MCF 10A (cell line): ENCODE data around the gene CAMK1. TPM values are rescaled to one million over a fixed set of nuclear protein-coding genes. Genes with fewer than 3 reads are reported as not detected.

ENCODE experiments used
- BruUV-seq: library from RNA; stranded (reverse); fragments of 400-500 nt; replicated peaks from 2 replicates; lab custom pipeline; 2021; lab: Mats Ljungman, UMichigan
- CTCF ChIA-PET: fragments of 300-600 bp; sonication (Branson Sonifier 250); formaldehyde crosslinking; extraction: SDS; loops from one replicate; lab custom pipeline; 2021; ENCODE audit warnings: antibody characterized with exemption, inconsistent platforms; lab: Yijun Ruan, JAX
- POLR2A ChIA-PET: fragments of 300-600, 350-650 bp; sonication (Branson Sonifier 250); formaldehyde crosslinking; extraction: SDS; loops from one replicate; lab custom pipeline; 2020; ENCODE audit warnings: antibody characterized with exemption, inconsistent platforms; lab: Yijun Ruan, JAX
- DNase-seq: peaks from one replicate; pipeline ENCODE4 v3.0.0-alpha.2; 2018; ENCODE audit not compliant: unreplicated experiment
- H3K27ac Mint-ChIP-seq: one replicate; pipeline ENCODE4 v1.8.0; 2022; ENCODE audit warnings: mild to moderate bottlenecking, low read depth, mixed read lengths; ENCODE audit not compliant: unreplicated experiment
- H3K27me3 Mint-ChIP-seq: one replicate; pipeline ENCODE4 v1.8.0; 2022; ENCODE audit warnings: mixed read lengths; ENCODE audit not compliant: insufficient read depth, unreplicated experiment
- H3K36me3 Mint-ChIP-seq: one replicate; pipeline ENCODE4 v1.8.0; 2022; ENCODE audit warnings: mild to moderate bottlenecking, moderate library complexity, mixed read lengths; ENCODE audit not compliant: insufficient read depth, unreplicated experiment
- H3K4me1 Mint-ChIP-seq: one replicate; pipeline ENCODE4 v1.8.0; 2022; ENCODE audit warnings: mixed read lengths; ENCODE audit not compliant: insufficient read depth, unreplicated experiment
- H3K4me3 Mint-ChIP-seq: one replicate; pipeline ENCODE4 v1.8.0; 2022; ENCODE audit warnings: mild to moderate bottlenecking, moderate library complexity, mixed read lengths; ENCODE audit not compliant: unreplicated experiment
- H3K9me3 Mint-ChIP-seq: one replicate; pipeline ENCODE4 v1.8.0; 2022; ENCODE audit warnings: mixed read lengths; ENCODE audit not compliant: unreplicated experiment
- intact Hi-C: fragments of 100-400 bp; cut with micrococcal nuclease; formaldehyde crosslinking; loops from 2 replicates; pipeline ENCODE4 v1.14.1; 2022
- total RNA-seq: library from RNA; stranded (reverse); gene quantifications from 2 replicates; pipeline ENCODE4 v1.2.3, GENCODE V29; 2022
- TF ChIP-seq, protein P1 (sequence below): fragments of 200-600 bp; IDR thresholded peaks from one replicate; pipeline ENCODE4 v1.8.0; 2022; ENCODE audit warnings: antibody characterized with exemption, mild to moderate bottlenecking; ENCODE audit not compliant: unreplicated experiment

Gene CAMK1
- total RNA-seq, 1 experiment from 2014 or later: 8.3 TPM

DNA sequence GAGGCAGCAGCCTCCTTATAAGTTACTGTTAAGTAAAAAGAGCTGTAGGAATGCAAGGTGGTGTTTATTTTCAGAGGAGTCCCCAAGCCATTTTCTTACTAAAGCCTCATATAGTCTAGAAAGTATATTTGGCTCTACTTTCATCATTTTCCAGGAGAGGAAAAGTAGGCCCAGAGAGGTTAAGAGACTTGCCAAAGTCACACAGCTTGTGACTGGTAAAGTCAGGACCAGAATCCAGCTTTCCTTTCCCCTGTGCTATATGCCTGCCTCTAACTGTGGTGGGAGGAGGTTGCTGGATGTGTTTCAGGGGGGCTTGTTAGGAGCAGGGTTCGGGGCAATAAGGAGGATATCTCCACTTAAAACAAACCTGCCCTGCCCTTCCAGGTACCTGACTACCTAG is 27.2 kb downstream of the CAMK1 start:
- TF ChIP-seq, protein P1, sequence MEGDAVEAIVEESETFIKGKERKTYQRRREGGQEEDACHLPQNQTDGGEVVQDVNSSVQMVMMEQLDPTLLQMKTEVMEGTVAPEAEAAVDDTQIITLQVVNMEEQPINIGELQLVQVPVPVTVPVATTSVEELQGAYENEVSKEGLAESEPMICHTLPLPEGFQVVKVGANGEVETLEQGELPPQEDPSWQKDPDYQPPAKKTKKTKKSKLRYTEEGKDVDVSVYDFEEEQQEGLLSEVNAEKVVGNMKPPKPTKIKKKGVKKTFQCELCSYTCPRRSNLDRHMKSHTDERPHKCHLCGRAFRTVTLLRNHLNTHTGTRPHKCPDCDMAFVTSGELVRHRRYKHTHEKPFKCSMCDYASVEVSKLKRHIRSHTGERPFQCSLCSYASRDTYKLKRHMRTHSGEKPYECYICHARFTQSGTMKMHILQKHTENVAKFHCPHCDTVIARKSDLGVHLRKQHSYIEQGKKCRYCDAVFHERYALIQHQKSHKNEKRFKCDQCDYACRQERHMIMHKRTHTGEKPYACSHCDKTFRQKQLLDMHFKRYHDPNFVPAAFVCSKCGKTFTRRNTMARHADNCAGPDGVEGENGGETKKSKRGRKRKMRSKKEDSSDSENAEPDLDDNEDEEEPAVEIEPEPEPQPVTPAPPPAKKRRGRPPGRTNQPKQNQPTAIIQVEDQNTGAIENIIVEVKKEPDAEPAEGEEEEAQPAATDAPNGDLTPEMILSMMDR: no peak
- ChIA-PET CTCF (no interaction called here), POLR2A (no interaction called here)
- intact Hi-C loops: no loop called here
- peaks cover 71% of the 10 kb centered on the region for H3K36me3 Mint-ChIP-seq
- no peak overlapping the region for H3K4me3 Mint-ChIP-seq
- no peaks in the 10 kb centered on the region for H3K4me1 Mint-ChIP-seq
- no TSS peak for BruUV-seq
- H3K27ac Mint-ChIP-seq: no peak overlapping the region
- no peak for DNase-seq
- H3K27me3 Mint-ChIP-seq: no peaks in the 10 kb centered on the region
- no peaks in the 10 kb centered on the region for H3K9me3 Mint-ChIP-seq

DNA sequence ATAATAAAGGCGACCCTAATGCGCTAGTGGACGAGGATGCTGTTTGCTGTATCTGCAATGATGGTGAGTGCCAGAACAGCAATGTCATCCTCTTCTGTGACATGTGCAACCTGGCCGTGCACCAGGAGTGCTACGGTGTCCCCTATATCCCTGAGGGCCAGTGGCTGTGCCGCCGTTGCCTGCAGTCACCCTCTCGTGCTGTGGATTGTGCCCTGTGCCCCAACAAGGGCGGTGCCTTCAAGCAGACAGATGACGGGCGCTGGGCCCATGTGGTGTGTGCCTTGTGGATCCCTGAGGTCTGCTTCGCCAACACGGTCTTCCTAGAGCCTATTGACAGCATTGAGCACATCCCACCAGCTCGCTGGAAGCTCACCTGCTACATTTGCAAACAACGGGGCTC is 30.6 kb downstream of the CAMK1 start:
- POLR2A ChIA-PET: interaction anchor here (1.9 kb wide), 1 partner anchor 8 kb away, joined by 4 read pairs; no protein-coding TSS in a partner anchor
- TF ChIP-seq, protein P1: no peak
- Mint-ChIP-seq H3K36me3 (peaks cover 66% of the 10 kb centered on the region), H3K4me3 (no peak overlapping the region), H3K27ac (no peak overlapping the region), H3K27me3 (no peaks in the 10 kb centered on the region), H3K9me3 (no peaks in the 10 kb centered on the region), H3K4me1 (no peaks in the 10 kb centered on the region)
- intact Hi-C loops: no loop called here
- no peak for DNase-seq
- no TSS peak for BruUV-seq
- CTCF ChIA-PET: interaction anchor here (2.1 kb wide), 1 partner anchor 10 kb away, joined by 4 read pairs; the partner anchor contains the start of gene OGG1

DNA sequence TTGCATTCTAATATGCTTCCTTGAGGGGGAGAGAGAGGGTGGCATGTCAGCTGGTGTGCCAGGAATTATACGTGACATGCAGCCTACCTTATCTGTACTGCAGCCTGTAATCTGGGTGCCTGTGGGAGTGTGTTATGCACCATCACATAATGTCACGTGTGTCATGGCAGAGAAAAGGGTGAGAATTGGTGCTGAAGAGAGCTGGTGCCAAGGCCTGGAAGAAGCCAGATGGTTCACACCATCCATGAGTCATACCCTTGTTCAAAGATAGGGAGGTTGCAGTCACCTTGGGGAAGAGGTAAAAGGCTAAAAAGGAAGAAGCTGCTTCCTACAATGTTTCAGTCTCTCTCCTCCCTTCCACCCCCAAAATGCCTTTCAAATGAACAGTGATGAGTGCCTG is 32.9 kb downstream of the CAMK1 start:
- no TSS peak for BruUV-seq
- POLR2A ChIA-PET: interaction anchor here (0.6 kb wide), 1 partner anchor 161 kb away, joined by 3 read pairs; no protein-coding TSS in a partner anchor
- H3K9me3 Mint-ChIP-seq: no peaks in the 10 kb centered on the region
- DNase-seq: no peak
- no peak overlapping the region for H3K4me3 Mint-ChIP-seq
- intact Hi-C loops: no loop called here
- H3K27me3 Mint-ChIP-seq: no peaks in the 10 kb centered on the region
- H3K36me3 Mint-ChIP-seq: peaks cover 70% of the 10 kb centered on the region
- TF ChIP-seq, protein P1: no peak
- no peak overlapping the region for H3K27ac Mint-ChIP-seq
- peaks cover 19% of the 10 kb centered on the region for H3K4me1 Mint-ChIP-seq
- CTCF ChIA-PET: interaction anchor here (1.4 kb wide), 1 partner anchor 21 kb away, joined by 9 read pairs; no protein-coding TSS in a partner anchor

DNA sequence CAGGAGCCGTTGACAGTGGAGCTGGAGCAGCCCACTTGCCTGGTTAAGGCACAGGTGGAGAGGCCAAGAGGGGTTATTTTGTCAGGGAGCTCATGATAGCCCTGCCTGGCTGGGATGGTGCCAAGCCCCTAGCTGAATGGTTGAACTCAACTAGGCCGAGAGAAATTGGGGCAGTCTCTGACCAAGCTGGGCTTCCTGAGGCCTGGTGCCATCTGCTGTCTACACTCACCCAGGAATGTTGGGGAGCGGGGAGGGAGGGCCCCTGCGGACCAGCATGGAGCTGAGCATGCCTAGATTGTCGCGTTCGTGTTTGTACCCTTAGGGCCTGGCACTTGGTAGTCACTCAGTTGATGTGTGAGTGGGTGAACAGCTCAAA is 37.0 kb downstream of the CAMK1 start:
- H3K27ac Mint-ChIP-seq: peak overlapping the region; percentile 98
- TF ChIP-seq, protein P1: no peak
- no peaks in the 10 kb centered on the region for H3K9me3 Mint-ChIP-seq
- no TSS peak for BruUV-seq
- peak overlapping the region; percentile 76 for H3K4me3 Mint-ChIP-seq
- H3K27me3 Mint-ChIP-seq: no peaks in the 10 kb centered on the region
- CTCF ChIA-PET: interaction anchor here (0.5 to 2.6 kb wide), 17 partner anchors 10 to 515 kb away, joined by 3 to 13 read pairs (median 4); partner anchors contain the start of genes ARPC4, CAMK1, FANCD2 and JAGN1
- H3K36me3 Mint-ChIP-seq: peaks cover 36% of the 10 kb centered on the region
- POLR2A ChIA-PET: interaction anchor here (0.6 to 3.8 kb wide), 10 partner anchors 17 to 336 kb away, joined by 3 to 40 read pairs (median 3); partner anchors contain the start of genes ARPC4, MTMR14, OGG1 and TADA3
- DNase-seq: peak; percentile 11
- intact Hi-C loops: no loop called here
- H3K4me1 Mint-ChIP-seq: peaks cover 29% of the 10 kb centered on the region
